GM10248 (cell line): ENCODE results near the gene CPNE4.

Source experiments
- CTCF ChIA-PET: fragments of 300-600 bp; sonication (Branson Sonifier 250); formaldehyde crosslinking; extraction: SDS; loops from one replicate; lab custom pipeline; 2021; ENCODE audit warnings: antibody characterized with exemption; lab: Yijun Ruan, JAX
- POLR2A ChIA-PET: fragments of 350-650 bp; sonication (Branson Sonifier 250); formaldehyde crosslinking; extraction: SDS; loops from one replicate; lab custom pipeline; 2020; ENCODE audit warnings: antibody characterized with exemption; lab: Yijun Ruan, JAX
- DNase-seq: peaks from one replicate; pipeline ENCODE4 v3.0.0; 2012; ENCODE audit errors: extremely low spot score
- TF ChIP-seq, protein P1 (sequence below): IDR thresholded peaks from 2 replicates; pipeline ENCODE4 v1.5.1; 2012; ENCODE audit warnings: mild to moderate bottlenecking, low read depth; ENCODE audit errors: extremely low read depth, missing control alignments, control extremely low read depth

CPNE4 gene

GRCh38 chr3:132034486-132035464 lies at the start of gene CPNE4:
CPNE4 (minus strand) TSS chr3:132035014.
- ChIA-PET CTCF (interaction anchor here (0.6 to 2.5 kb wide), 18 partner anchors 10 to 1002 kb away, joined by 3 to 10 read pairs (median 4); partner anchors contain the start of gene NUDT16), POLR2A (no interaction called here)
- DNase-seq: peak; percentile 85
- TF ChIP-seq, protein P1, sequence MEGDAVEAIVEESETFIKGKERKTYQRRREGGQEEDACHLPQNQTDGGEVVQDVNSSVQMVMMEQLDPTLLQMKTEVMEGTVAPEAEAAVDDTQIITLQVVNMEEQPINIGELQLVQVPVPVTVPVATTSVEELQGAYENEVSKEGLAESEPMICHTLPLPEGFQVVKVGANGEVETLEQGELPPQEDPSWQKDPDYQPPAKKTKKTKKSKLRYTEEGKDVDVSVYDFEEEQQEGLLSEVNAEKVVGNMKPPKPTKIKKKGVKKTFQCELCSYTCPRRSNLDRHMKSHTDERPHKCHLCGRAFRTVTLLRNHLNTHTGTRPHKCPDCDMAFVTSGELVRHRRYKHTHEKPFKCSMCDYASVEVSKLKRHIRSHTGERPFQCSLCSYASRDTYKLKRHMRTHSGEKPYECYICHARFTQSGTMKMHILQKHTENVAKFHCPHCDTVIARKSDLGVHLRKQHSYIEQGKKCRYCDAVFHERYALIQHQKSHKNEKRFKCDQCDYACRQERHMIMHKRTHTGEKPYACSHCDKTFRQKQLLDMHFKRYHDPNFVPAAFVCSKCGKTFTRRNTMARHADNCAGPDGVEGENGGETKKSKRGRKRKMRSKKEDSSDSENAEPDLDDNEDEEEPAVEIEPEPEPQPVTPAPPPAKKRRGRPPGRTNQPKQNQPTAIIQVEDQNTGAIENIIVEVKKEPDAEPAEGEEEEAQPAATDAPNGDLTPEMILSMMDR: peak; percentile 50

GRCh38 chr3:132083583-132084279 lies 48.9 kb upstream of the CPNE4 start:
- DNase-seq: no peak
- POLR2A ChIA-PET: no interaction called here
- TF ChIP-seq, protein P1: no peak
- CTCF ChIA-PET: interaction anchor here (1.0 to 1.7 kb wide), 3 partner anchors 9 to 48 kb away, joined by 3 to 6 read pairs (median 5); partner anchors contain the start of gene CPNE4

- no peak for DNase-seq
- ChIA-PET POLR2A (no interaction called here), CTCF (interaction anchor here (1.7 kb wide), 1 partner anchor 10 kb away, joined by 6 read pairs; no protein-coding TSS in a partner anchor)
- TF ChIP-seq, protein P1: no peak
Measured at GRCh38 chr3:132083159-132083558, 48.3 kb upstream of the CPNE4 start.

- no peak for DNase-seq
- TF ChIP-seq, protein P1: no peak
- ChIA-PET POLR2A (no interaction called here), CTCF (no interaction called here)
Measured at GRCh38 chr3:132079147-132079546, 44.3 kb upstream of the CPNE4 start.

DNA sequence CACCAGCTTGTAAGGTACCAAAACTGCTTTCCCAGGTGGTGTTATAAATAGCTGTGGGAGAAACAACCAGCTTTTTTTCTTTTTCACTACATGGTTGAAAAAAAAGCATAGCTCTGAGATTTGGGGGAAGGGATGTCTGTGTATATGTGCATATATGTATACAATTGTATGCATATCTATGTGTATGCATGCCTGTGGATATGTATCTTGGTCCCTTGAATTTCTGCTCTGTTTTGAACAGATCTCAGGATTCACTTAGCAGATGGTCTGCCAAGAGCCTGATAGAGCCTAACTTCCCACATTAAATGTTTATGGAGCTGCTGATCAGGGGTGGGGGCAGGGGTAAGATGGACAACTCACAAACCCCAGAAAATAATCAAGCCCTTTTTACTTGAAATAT lies 39.0 kb upstream of the CPNE4 start:
- no peak for DNase-seq
- POLR2A ChIA-PET: no interaction called here

More for the DNA sequence above, 39.0 kb upstream of the CPNE4 start:
- CTCF ChIA-PET: interaction anchor here (1.4 kb wide), 1 partner anchor 23 kb away, joined by 3 read pairs; no protein-coding TSS in a partner anchor
- TF ChIP-seq, protein P1: no peak
